Mucosa of descending colon (tissue), 3 donors: ENCODE measurements around the gene FXYD5. TPM values are rescaled to one million over a fixed set of nuclear protein-coding genes. Genes with fewer than 3 reads are reported as not detected.

Experiments used
- ATAC-seq: fragments of 200-7000 bp; cut with Tn5 transposase; one replicate; pipeline ENCODE4 v1.9.1; 2020; ENCODE audit warnings: mild to moderate bottlenecking, moderate library complexity
- DNase-seq, 3 donors: peaks; one replicate each; pipeline ENCODE4 v3.0.0-alpha.2; 2020
- H3K36me3 ChIP-seq: fragments of 200-600 bp; one replicate; pipeline ENCODE4 v1.8.0; 2021; ENCODE audit warnings: low read depth, mild to moderate bottlenecking
- H3K4me1 ChIP-seq: fragments of 200-600 bp; one replicate; pipeline ENCODE4 v1.8.0; 2021; ENCODE audit warnings: low read depth, mild to moderate bottlenecking
- H3K4me3 ChIP-seq: fragments of 200-600 bp; one replicate; pipeline ENCODE4 v1.8.0; 2021; ENCODE audit warnings: mild to moderate bottlenecking
- H3K9me3 ChIP-seq: fragments of 200-600 bp; one replicate; pipeline ENCODE4 v1.8.0; 2021; ENCODE audit warnings: mild to moderate bottlenecking
- intact Hi-C, 2 donors: fragments of 100-400 bp; cut with DNase I in 1 of 2; cut with micrococcal nuclease in 1 of 2; formaldehyde crosslinking; loops; one replicate each; pipeline versions ENCODE4 v1.11.0 to v1.11.1; 2022; cut with DNase I, micrococcal nuclease
- total RNA-seq, 3 donors: library from RNA; stranded (reverse); fragmentation: NEBNext Ultra II Directional in 2 of 3; extraction: Animal tissue kit (Norgen Biotek cat#: 25700) in 2 of 3; gene quantifications; one replicate each; pipeline versions ENCODE4 v1.2.1 to v1.2.4, GENCODE V29; 2021 to 2023
- TF ChIP-seq, protein P1 (sequence below): fragments of 200-600 bp; IDR thresholded peaks from one replicate; pipeline ENCODE4 v1.8.0; 2022; ENCODE audit warnings: antibody characterized with exemption, mild to moderate bottlenecking
- donor health status: DM: no; HTN: no; CAD: no; lungs with moderate emphysema.
- donor health status: DM: no; HTN: no; CAD: no.
- donor health status: DM: no; HTN: yes; CAD: no.

Gene FXYD5
- total RNA-seq, 3 donors from 2014 or later = 9.1 to 20.8 (median 17.9) TPM

DNA sequence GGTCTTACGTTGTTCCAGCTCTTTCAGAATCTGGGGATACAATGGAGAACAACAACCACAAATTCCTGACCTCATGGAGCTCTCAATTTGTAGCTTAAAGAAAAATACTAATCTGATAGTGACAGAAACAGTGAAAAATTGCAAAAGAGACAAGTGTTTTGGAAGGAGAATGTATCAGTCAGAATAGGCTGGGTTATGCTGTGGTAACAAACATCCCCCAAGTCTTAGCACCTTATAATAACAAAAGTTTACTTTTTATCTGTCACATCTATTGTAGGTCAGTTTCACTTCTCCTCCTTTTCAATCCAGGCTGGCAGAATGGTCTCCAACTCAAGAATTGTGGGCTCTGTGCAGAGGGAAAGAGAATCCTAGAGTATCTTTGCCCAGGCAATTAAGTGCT is 64.5 kb downstream of the FXYD5 start:
- no peak overlapping the region for H3K4me3 ChIP-seq
- no peaks in the 10 kb centered on the region for H3K36me3 ChIP-seq
- intact Hi-C loops = no loop called here
- no peak for ATAC-seq
- TF ChIP-seq, protein P1, sequence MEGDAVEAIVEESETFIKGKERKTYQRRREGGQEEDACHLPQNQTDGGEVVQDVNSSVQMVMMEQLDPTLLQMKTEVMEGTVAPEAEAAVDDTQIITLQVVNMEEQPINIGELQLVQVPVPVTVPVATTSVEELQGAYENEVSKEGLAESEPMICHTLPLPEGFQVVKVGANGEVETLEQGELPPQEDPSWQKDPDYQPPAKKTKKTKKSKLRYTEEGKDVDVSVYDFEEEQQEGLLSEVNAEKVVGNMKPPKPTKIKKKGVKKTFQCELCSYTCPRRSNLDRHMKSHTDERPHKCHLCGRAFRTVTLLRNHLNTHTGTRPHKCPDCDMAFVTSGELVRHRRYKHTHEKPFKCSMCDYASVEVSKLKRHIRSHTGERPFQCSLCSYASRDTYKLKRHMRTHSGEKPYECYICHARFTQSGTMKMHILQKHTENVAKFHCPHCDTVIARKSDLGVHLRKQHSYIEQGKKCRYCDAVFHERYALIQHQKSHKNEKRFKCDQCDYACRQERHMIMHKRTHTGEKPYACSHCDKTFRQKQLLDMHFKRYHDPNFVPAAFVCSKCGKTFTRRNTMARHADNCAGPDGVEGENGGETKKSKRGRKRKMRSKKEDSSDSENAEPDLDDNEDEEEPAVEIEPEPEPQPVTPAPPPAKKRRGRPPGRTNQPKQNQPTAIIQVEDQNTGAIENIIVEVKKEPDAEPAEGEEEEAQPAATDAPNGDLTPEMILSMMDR = no peak
- peaks cover 5% of the 10 kb centered on the region for H3K9me3 ChIP-seq
- no peak for DNase-seq
- peaks cover 5% of the 10 kb centered on the region for H3K4me1 ChIP-seq

Other genes starting within 250 kb of the FXYD5 start
- 1 to 10 TPM; 1.3 to 4.9 (median 2.1) TPM for gene ZNF30, start 227.8 kb upstream of the FXYD5 start, total RNA-seq
- gene ZNF792, start 190.5 kb upstream of the FXYD5 start, total RNA-seq = 1 to 10 TPM; 5.4 to 7.6 (median 6.7) TPM
- 10 to 100 TPM; 32.5 to 53.1 (median 33.8) TPM for gene GRAMD1A, start 154.4 kb upstream of the FXYD5 start, total RNA-seq
- 1 to 10 TPM; 1.6 to 8.8 (median 3.5) TPM for gene SCN1B, start 124.3 kb upstream of the FXYD5 start, total RNA-seq
- gene HPN, start 113.0 kb upstream of the FXYD5 start, total RNA-seq = under 1 TPM in 2 of 3 donors, not detected in 1; 0.54 to 0.94 TPM
- 1,000 to 10,000 TPM; 1,086 to 3,973 (median 3,185) TPM for gene FXYD3, start 38.9 kb upstream of the FXYD5 start, total RNA-seq
- 10 to 100 TPM; 14.1 to 38.8 (median 31.1) TPM for gene LGI4, start 19.7 kb upstream of the FXYD5 start, total RNA-seq
- gene FXYD1, start 15.9 kb upstream of the FXYD5 start, total RNA-seq = 10 to 100 TPM; 13.3 to 71.0 (median 15.4) TPM
- gene FXYD7, start 11.5 kb upstream of the FXYD5 start, total RNA-seq = 1 to 10 TPM in 1 of 3 donors, not detected in 2; 1.5 TPM
- not detected for gene FAM187B, start 74.0 kb downstream of the FXYD5 start, total RNA-seq
- gene LSR, start 94.3 kb downstream of the FXYD5 start, total RNA-seq = 100 to 1,000 TPM; 123 to 302 (median 289) TPM
- gene USF2, start 114.2 kb downstream of the FXYD5 start, total RNA-seq = 100 to 1,000 TPM in 2 of 3 donors, 10 to 100 TPM in 1; 94.5 to 131 (median 116) TPM
- gene HAMP, start 127.8 kb downstream of the FXYD5 start, total RNA-seq = not detected
- gene MAG, start 137.4 kb downstream of the FXYD5 start, total RNA-seq = under 1 TPM in 1 of 3 donors, not detected in 2; 0.80 TPM
- 1 to 10 TPM; 2.2 to 5.7 (median 4.1) TPM for gene CD22, start 174.5 kb downstream of the FXYD5 start, total RNA-seq
- not detected for gene FFAR1, start 193.2 kb downstream of the FXYD5 start, total RNA-seq
- gene FFAR3, start 203.7 kb downstream of the FXYD5 start, total RNA-seq = 1 to 10 TPM in 1 of 3 donors, not detected in 2; 1.5 TPM
- gene GPR42, start 216.3 kb downstream of the FXYD5 start, total RNA-seq = under 1 TPM in 1 of 3 donors, not detected in 2; 0.32 TPM